Measurements from ENCODE around the gene PPP1R37.

DNA sequence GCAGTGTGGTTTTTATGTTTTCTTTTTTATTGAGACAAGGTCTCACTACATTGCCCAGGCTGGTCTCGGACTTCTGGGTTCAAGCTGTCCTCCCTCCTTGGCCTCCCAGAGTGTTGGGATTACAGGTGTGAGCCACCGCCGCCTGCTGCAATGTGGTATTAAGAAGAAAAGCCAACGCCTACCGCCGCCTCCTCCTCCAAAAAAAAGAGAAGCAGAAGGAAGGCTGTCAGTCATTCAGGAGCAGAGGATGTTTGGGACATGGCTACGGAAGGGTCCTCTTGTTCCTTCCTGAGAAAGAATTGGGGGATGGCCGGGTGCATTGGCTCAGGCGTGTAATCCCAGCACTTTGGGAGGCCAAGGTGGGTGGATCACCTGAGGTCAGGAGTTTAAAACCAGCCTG, 1.2 kb downstream of the PPP1R37 start:
- TF ChIP-seq, protein P1, sequence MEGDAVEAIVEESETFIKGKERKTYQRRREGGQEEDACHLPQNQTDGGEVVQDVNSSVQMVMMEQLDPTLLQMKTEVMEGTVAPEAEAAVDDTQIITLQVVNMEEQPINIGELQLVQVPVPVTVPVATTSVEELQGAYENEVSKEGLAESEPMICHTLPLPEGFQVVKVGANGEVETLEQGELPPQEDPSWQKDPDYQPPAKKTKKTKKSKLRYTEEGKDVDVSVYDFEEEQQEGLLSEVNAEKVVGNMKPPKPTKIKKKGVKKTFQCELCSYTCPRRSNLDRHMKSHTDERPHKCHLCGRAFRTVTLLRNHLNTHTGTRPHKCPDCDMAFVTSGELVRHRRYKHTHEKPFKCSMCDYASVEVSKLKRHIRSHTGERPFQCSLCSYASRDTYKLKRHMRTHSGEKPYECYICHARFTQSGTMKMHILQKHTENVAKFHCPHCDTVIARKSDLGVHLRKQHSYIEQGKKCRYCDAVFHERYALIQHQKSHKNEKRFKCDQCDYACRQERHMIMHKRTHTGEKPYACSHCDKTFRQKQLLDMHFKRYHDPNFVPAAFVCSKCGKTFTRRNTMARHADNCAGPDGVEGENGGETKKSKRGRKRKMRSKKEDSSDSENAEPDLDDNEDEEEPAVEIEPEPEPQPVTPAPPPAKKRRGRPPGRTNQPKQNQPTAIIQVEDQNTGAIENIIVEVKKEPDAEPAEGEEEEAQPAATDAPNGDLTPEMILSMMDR (IDR thresholded peaks at IDR 0.05; ENCODE audit: low read depth, low read length, poor library complexity, severe bottlenecking) = no peak
- no peak for TF ChIP-seq EZH2phosphoT487 (IDR thresholded peaks at IDR 0.05; ENCODE audit: borderline replicate concordance, low read length)
